Lung microvascular endothelial cell (primary cell): ENCODE data around the gene TCEA2. TPM values are rescaled to one million over a fixed set of nuclear protein-coding genes. Genes with fewer than 3 reads are reported as not detected.

Experiments used
- DNase-seq, 2 donors: peaks; one replicate each; pipeline versions ENCODE4 v3.0.0 to v3.0.0-alpha.2; 2010; ENCODE audit warnings: low read depth in 2 of 2
- total RNA-seq: library from RNA; depleted of rRNA; stranded (reverse); fragments of >200 nt; gene quantifications from 2 replicates; pipeline ENCODE4 v1.2.1, GENCODE V29; 2014

The TCEA2 gene
- 25.5 and 30.6 TPM in 2 replicates for total RNA-seq

GRCh38 chr20:64062596-64063388, at the start of gene TCEA2:
Gene TCEA2 (plus strand): TSS chr20:64063198. CDS start chr20:64063313, 115 bp downstream.
- DNase-seq: peak; percentile 96 to 97

- DNase-seq: no peak
Measured at GRCh38 chr20:64015635-64016034, 47.4 kb upstream of the TCEA2 start.

GRCh38 chr20:64021124-64021975, 41.6 kb upstream of the TCEA2 start:
- no peak for DNase-seq

GRCh38 chr20:64022671-64023360, 40.2 kb upstream of the TCEA2 start:
- no peak for DNase-seq

GRCh38 chr20:64023361-64024140, 39.4 kb upstream of the TCEA2 start:
- DNase-seq: no peak

GRCh38 chr20:64024141-64024990, 38.6 kb upstream of the TCEA2 start:
- no peak for DNase-seq

- DNase-seq: no peak
Measured at GRCh38 chr20:64025101-64025825, 37.7 kb upstream of the TCEA2 start.

- no peak for DNase-seq
Measured at GRCh38 chr20:64025826-64026412, 37.1 kb upstream of the TCEA2 start.

GRCh38 chr20:64027981-64028685, 34.9 kb upstream of the TCEA2 start:
- DNase-seq: no peak

GRCh38 chr20:64029293-64030117, 33.5 kb upstream of the TCEA2 start:
- no peak for DNase-seq

GRCh38 chr20:64030371-64031134, 32.4 kb upstream of the TCEA2 start:
- DNase-seq: no peak

- DNase-seq: no peak
Measured at GRCh38 chr20:64031822-64032314, 31.1 kb upstream of the TCEA2 start.

GRCh38 chr20:64032706-64033624, 30.0 kb upstream of the TCEA2 start:
- no peak for DNase-seq

GRCh38 chr20:64033981-64034493, 29.0 kb upstream of the TCEA2 start:
- no peak for DNase-seq
